ENCODE results near the gene ITPR1.

DNA sequence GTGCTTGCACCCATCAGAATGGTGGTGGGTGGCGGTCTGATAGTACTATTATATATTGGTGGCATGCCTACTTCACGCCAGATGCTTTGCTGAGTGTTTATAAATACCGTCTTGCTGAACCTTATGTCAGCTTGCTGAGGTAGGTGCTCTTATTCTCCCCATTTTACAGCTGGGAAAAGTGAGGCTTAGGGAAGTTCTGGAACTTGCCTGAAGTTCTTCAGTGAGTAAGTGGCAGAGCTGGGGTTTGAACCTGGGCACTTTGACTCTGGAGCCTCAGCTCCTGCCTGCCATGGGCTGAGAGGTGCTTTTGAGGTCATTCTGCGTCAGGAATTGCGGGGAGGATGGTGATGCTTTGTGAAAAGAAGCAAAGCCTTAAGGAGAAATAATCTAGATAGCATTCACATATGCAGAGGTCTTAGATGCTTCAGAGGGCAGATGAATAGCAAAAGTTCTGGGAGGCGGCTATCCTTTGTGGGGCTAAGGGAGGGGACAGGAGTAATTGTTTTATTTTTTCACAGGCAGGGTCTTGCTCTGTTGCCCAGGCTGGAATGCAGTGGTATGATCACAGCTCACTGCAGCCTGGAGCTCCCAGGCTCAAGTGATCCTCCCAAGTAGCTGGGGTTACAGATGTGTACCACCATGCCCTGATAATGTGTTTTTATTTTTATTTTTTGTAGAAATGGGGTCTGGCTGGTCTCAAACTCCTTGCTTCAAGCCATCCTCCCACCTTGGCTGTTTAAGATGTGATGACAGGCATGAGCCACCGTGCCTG lies 18.5 kb downstream of the ITPR1 start:
- TF ChIP-seq CTCF (IDR thresholded peaks at IDR 0.05) (no peak), POLR2AphosphoS5 (IDR thresholded peaks at IDR 0.05) (no peak)
